GM23248 (cell line): Measurements from ENCODE around the gene JDP2. TPM values are rescaled to one million over a fixed set of nuclear protein-coding genes. Genes with fewer than 3 reads are reported as not detected.

Experiments used
- DNase-seq: peaks from one replicate; pipeline ENCODE4 v3.0.0-alpha.2; 2015
- H2AFZ ChIP-seq: fragments of 200-600 bp; sonication (generic); 2 replicates; pipeline ENCODE4 v1.6.1; 2016; ENCODE audit warnings: antibody characterized with exemption
- H3F3A ChIP-seq: fragments of 200-600 bp; sonication (generic); 2 replicates; pipeline ENCODE4 v1.6.1; 2016; ENCODE audit warnings: mild to moderate bottlenecking, antibody characterized with exemption, mixed run types; ENCODE audit not compliant: insufficient read depth
- H3K27ac ChIP-seq: fragments of 200-600 bp; sonication (generic); 2 replicates; pipeline ENCODE4 v1.5.1; 2016; ENCODE audit warnings: mild to moderate bottlenecking
- H3K27me3 ChIP-seq: fragments of 200-600 bp; sonication (generic); replicated peaks from 2 replicates; pipeline ENCODE4 v1.6.1; 2016; ENCODE audit warnings: mild to moderate bottlenecking; ENCODE audit not compliant: insufficient read depth
- H3K36me3 ChIP-seq: fragments of 200-600 bp; sonication (generic); 2 replicates; pipeline ENCODE4 v1.6.1; 2016; ENCODE audit warnings: low read depth, mild to moderate bottlenecking
- H3K4me1 ChIP-seq: fragments of 200-600 bp; sonication (generic); 2 replicates; pipeline ENCODE4 v1.6.1; 2016; ENCODE audit warnings: mild to moderate bottlenecking; ENCODE audit not compliant: insufficient read depth
- H3K4me2 ChIP-seq: fragments of 200-600 bp; sonication (generic); one replicate; pipeline ENCODE4 v1.6.1; 2016; ENCODE audit warnings: mild to moderate bottlenecking; ENCODE audit not compliant: unreplicated experiment
- H3K4me3 ChIP-seq: fragments of 200-600 bp; sonication (generic); 2 replicates; pipeline ENCODE4 v1.5.1; 2016; ENCODE audit warnings: mild to moderate bottlenecking
- H3K79me2 ChIP-seq: fragments of 200-600 bp; sonication (generic); 2 replicates; pipeline ENCODE4 v1.6.1; 2016; ENCODE audit warnings: mild to moderate bottlenecking; ENCODE audit not compliant: insufficient read depth
- H3K9ac ChIP-seq: fragments of 200-600 bp; sonication (generic); 2 replicates; pipeline ENCODE4 v1.6.1; 2016; ENCODE audit warnings: mild to moderate bottlenecking
- H3K9me2 ChIP-seq: fragments of 200-600 bp; sonication (generic); 2 replicates; pipeline ENCODE4 v1.6.1; 2016; ENCODE audit warnings: mixed run types, mild to moderate bottlenecking, moderate library complexity; ENCODE audit not compliant: insufficient read depth
- H3K9me3 ChIP-seq: fragments of 200-600 bp; sonication (generic); one replicate; pipeline ENCODE4 v1.6.1; 2017; ENCODE audit warnings: low read depth
- H4K20me1 ChIP-seq: fragments of 200-600 bp; sonication (generic); 2 replicates; pipeline ENCODE4 v1.6.0; 2016; ENCODE audit not compliant: insufficient read depth
- EZH2 ChIP-seq: fragments of 200-600 bp; sonication (generic); IDR thresholded peaks from 2 replicates; pipeline ENCODE4 v1.6.1; 2018; ENCODE audit warnings: antibody characterized with exemption, mild to moderate bottlenecking; ENCODE audit not compliant: insufficient read depth, poor library complexity, severe bottlenecking
- EZH2phosphoT487 ChIP-seq: fragments of 200-600 bp; sonication (generic); IDR thresholded peaks from 2 replicates; pipeline ENCODE4 v1.6.1; 2018; ENCODE audit warnings: antibody characterized with exemption, moderate library complexity, mild to moderate bottlenecking, low read depth; ENCODE audit not compliant: insufficient read depth
- WGBS, 2 experiments: methylation state at CpG; one replicate each; pipeline ENCODE4 v1.1.6; 2015 to 2017; ENCODE audit warnings: low lambda C conversion rate in 2 of 2, low coverage in 1 of 2; ENCODE audit errors: missing lambda C conversion rate in 2 of 2; 5-methylcytosine and 5-hydroxymethylcytosine counted together
- in situ Hi-C: fragments of 300-500 bp; cut with MboI; formaldehyde crosslinking; loops from 2 replicates; pipeline ENCODE4 v1.15.0; 2020
- polyA plus RNA-seq: library from polyadenylated mRNA; unstranded; fragments of >200 nt; fragmentation: Nextera tagmentation; extraction: Ambion mirVana; gene quantifications from 2 replicates; pipeline ENCODE4 v1.2.1, GENCODE V29; 2016
- total RNA-seq: library from RNA; depleted of rRNA; stranded (reverse); fragments of >200 nt; shearing (Covaris generic); gene quantifications from 2 replicates; pipeline ENCODE4 v1.2.3, GENCODE V29; 2014

The JDP2 gene
- total and polyA plus RNA-seq, 2 experiments from 2014 or later: 20.0 to 163 TPM

- H3K4me1 ChIP-seq: peaks cover 66% of the 10 kb centered on the region
- peak overlapping the region; percentile 80 for H3K9ac ChIP-seq
- H3K9me3 ChIP-seq: no peaks in the 10 kb centered on the region
These were observed 26.1 kb downstream of the JDP2 start for GRCh38 chr14:75453817-75454434.

DNA sequence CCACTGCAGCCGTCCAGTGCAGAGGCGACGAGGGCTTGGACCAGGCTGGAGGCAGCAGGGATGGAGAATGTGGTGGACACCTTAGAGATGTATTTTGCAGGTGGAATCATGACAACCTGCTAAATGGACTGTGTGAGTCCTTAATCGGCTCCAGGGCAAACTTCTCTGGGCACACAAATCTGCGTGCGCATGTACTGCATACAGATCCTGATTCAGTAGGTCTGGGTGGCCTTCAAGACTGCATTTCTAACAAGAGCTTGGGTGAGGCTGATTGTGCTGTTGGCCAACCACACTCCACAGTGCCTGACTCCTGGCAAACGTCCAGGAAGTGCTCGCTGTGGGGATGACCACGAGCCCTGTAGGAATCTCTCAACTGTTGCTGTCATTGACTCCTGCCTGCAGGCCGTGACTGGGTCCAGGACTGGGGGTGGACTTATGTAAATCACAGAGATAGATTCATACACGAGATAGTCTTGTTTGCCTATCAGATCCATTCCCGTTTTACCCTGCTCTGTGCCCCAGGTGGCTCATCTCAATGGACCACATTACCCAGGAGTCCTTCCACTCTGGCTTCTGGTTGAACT, 27.2 kb downstream of the JDP2 start:
- Histone ChIP-seq H3K27me3 (no peaks in the 10 kb centered on the region), H3K27ac (peak overlapping the region; percentile 93), H3K9me2 (no peaks in the 10 kb centered on the region), H3F3A (peaks cover 50% of the 10 kb centered on the region), H3K4me3 (no peak overlapping the region), H3K9me3 (no peaks in the 10 kb centered on the region), H2AFZ (no peak overlapping the region), H3K9ac (peak overlapping the region; percentile 80), H4K20me1 (peaks cover 16% of the 10 kb centered on the region), H3K4me2 (peak overlapping the region; percentile 62), H3K4me1 (peaks cover 55% of the 10 kb centered on the region), H3K36me3 (peaks cover 8% of the 10 kb centered on the region; the same call in 1 of the 2 replicates), H3K79me2 (peaks cover 91% of the 10 kb centered on the region)
- 23 to 33% methylated on average over 12 of the region's 12 CpGs for WGBS, 2 experiments
- TF ChIP-seq EZH2phosphoT487 (no peak), EZH2 (no peak)
- DNase-seq: peak; percentile 90
- in situ Hi-C loops: loop anchor here (25.0 kb wide), 1 partner anchor 318 kb away; the partner anchor contains the start of gene NEK9

More at GRCh38 chr14:75453817-75454434, 26.1 kb downstream of the JDP2 start:
- Histone ChIP-seq H3K36me3 (0 out of 2 replicates have a peak, but pooled peaks cover 14% of the 10 kb centered on the region), H3K9me2 (no peaks in the 10 kb centered on the region), H3K27ac (peak overlapping the region; percentile 93), H3K79me2 (peaks cover 91% of the 10 kb centered on the region), H4K20me1 (peaks cover 16% of the 10 kb centered on the region), H3K4me3 (peak overlapping the region; percentile 36; the same call in 1 of the 2 replicates), H3K4me2 (peak overlapping the region; percentile 62), H3F3A (peaks cover 56% of the 10 kb centered on the region), H2AFZ (0 out of 2 replicates have a peak overlapping the region, but pooled peaks have one; percentile 17), H3K27me3 (no peaks in the 10 kb centered on the region)
- 71 to 74% methylated on average over 14 of the region's 14 CpGs for WGBS, 2 experiments
- DNase-seq: no peak
- TF ChIP-seq EZH2: no peak
- TF ChIP-seq EZH2phosphoT487: no peak
- in situ Hi-C loops: loop anchor here (25.0 kb wide), 1 partner anchor 317 kb away; the partner anchor contains the start of gene NEK9

DNA sequence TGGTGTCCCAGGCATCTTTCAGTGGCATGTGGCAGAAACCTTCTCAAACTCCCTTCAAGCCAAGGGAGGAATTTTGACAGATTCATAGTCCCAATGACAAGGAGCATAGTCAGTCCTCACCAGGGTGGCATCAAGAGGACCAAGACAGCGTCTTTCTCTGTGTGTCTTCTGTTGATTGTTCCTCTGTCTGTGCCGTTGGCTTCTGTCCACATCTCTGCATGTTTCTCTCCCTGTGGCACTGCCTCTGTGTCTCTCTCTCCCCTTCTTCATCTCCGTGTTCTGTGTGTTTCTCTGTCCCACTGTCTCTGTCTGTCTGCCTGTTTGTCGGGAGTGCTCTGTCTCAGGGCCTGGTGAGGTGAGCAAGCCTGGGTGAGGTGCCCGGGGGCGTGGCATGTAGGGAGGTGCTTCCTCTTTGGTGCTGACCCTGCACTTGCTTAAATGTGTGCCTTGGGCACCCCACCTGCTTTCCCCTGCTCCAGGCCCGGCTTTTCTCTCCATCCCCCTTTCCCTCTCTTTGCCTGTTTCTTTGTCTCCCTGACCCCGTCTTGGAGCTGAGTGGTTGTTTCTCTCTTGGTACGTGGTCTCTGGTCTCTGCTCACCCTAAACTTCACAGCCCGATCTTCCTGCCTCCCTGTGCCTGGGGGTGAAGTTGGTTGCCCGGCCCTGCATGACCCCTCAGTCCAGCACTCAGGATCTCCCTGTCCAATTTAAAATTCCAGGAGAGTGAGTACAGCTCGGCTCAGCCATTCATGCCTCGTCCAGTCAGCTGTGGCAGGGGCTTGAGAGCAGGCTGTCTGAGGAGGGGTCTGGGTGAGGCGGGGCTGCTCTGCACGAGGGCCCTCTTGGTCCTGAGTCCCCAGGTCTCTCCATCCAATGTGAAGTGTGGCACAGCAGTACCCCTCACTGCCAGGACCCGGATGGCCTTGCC, 28.5 kb downstream of the JDP2 start:
- Histone ChIP-seq H3K4me1 (peaks cover 44% of the 10 kb centered on the region), H3K36me3 (peaks cover 13% of the 10 kb centered on the region; the same call in 1 of the 2 replicates), H3F3A (peaks cover 45% of the 10 kb centered on the region), H3K9ac (no peak overlapping the region), H3K79me2 (peaks cover 90% of the 10 kb centered on the region), H3K27me3 (no peaks in the 10 kb centered on the region), H3K9me2 (no peaks in the 10 kb centered on the region), H4K20me1 (peaks cover 12% of the 10 kb centered on the region; the same call in 1 of the 2 replicates), H3K27ac (0 out of 2 replicates have a peak overlapping the region, but pooled peaks have one; percentile 60), H3K4me2 (no peak overlapping the region), H3K4me3 (no peak overlapping the region), H2AFZ (no peak overlapping the region), H3K9me3 (no peaks in the 10 kb centered on the region)
- TF ChIP-seq EZH2: no peak
- TF ChIP-seq EZH2phosphoT487: no peak
- WGBS, 2 experiments: 73 to 80% methylated on average over 15 to 16 of the region's 16 CpGs
- DNase-seq: no peak
- in situ Hi-C loops: loop anchor here (25.0 kb wide), 1 partner anchor 319 kb away; the partner anchor contains the start of gene NEK9

- Histone ChIP-seq H3K9me2 (no peaks in the 10 kb centered on the region), H3K4me2 (no peak overlapping the region), H3F3A (peaks cover 41% of the 10 kb centered on the region), H3K4me3 (no peak overlapping the region), H3K27me3 (no peaks in the 10 kb centered on the region), H3K4me1 (peaks cover 38% of the 10 kb centered on the region), H3K36me3 (peaks cover 16% of the 10 kb centered on the region; the same call in 1 of the 2 replicates), H3K79me2 (peaks cover 90% of the 10 kb centered on the region), H2AFZ (no peak overlapping the region), H3K9me3 (no peaks in the 10 kb centered on the region), H4K20me1 (peaks cover 15% of the 10 kb centered on the region; the same call in 1 of the 2 replicates), H3K9ac (no peak overlapping the region), H3K27ac (no peak overlapping the region)
- no peak for TF ChIP-seq EZH2
- no peak for TF ChIP-seq EZH2phosphoT487
- no peak for DNase-seq
- WGBS, 2 experiments: 84 to 88% methylated on average over 4 to 5 of the region's 5 CpGs
- in situ Hi-C loops: loop anchor here (25.0 kb wide), 1 partner anchor 320 kb away; the partner anchor contains the start of gene NEK9
These were observed 29.1 kb downstream of the JDP2 start for GRCh38 chr14:75456997-75457335.
